Heart left ventricle (tissue), 16 donors: ENCODE results near the gene UBXN2A. TPM values are rescaled to one million over a fixed set of nuclear protein-coding genes. Genes with fewer than 3 reads are reported as not detected.

ENCODE experiments used
- ATAC-seq, 4 donors: fragments of 200-7000 bp; cut with Tn5 transposase; one replicate each; pipeline ENCODE4 v1.9.1; 2020 to 2022; ENCODE audit warnings: moderate library complexity in 4 of 4, mild to moderate bottlenecking in 3 of 4, moderate number of reproducible peaks in 1 of 4
- DNase-seq, 5 donors: peaks; one replicate each; pipeline ENCODE4 v3.0.0-alpha.2; 2020
- H3K27ac ChIP-seq, 12 donors: fragments of 200-600 bp; sonication (generic) in 4 of 12; one replicate each; pipeline versions ENCODE4 v1.5.0 to v1.8.0; 2016 to 2022; ENCODE audit warnings: mild to moderate bottlenecking in 2 of 12
- H3K27me3 ChIP-seq, 9 donors: fragments of 200-600 bp; sonication (generic) in 2 of 9; one replicate each; pipeline versions ENCODE4 v1.5.1 to v1.8.0; 2016 to 2022; ENCODE audit warnings: mild to moderate bottlenecking in 3 of 9
- H3K36me3 ChIP-seq, 9 donors: fragments of 200-600 bp; sonication (generic) in 2 of 9; one replicate each; pipeline versions ENCODE4 v1.5.0 to v1.8.0; 2018 to 2022; ENCODE audit warnings: mild to moderate bottlenecking in 2 of 9
- H3K4me1 ChIP-seq, 12 donors: fragments of 200-600 bp; sonication (generic) in 4 of 12; one replicate each; pipeline versions ENCODE4 v1.5.0 to v1.8.0; 2016 to 2022; ENCODE audit warnings: mild to moderate bottlenecking in 3 of 12
- H3K4me3 ChIP-seq, 12 donors: fragments of 200-600 bp; sonication (generic) in 4 of 12; one replicate each; pipeline versions ENCODE4 v1.5.0 to v1.8.0; 2017 to 2022; ENCODE audit warnings: mild to moderate bottlenecking in 9 of 12, moderate library complexity in 4 of 12
- H3K9me3 ChIP-seq, 12 donors: fragments of 200-600 bp; sonication (generic) in 4 of 12; one replicate each; pipeline versions ENCODE4 v1.5.0 to v1.8.0; 2016 to 2022; ENCODE audit warnings: mild to moderate bottlenecking in 1 of 12
- CTCF ChIP-seq, 12 donors: fragments of 200-600 bp; sonication (generic) in 4 of 12; IDR thresholded peaks; one replicate each; pipeline versions ENCODE4 v1.5.0 to v1.8.0; 2018 to 2022; ENCODE audit warnings: antibody characterized with exemption in 12 of 12, mild to moderate bottlenecking in 5 of 12
- POLR2A ChIP-seq, 2 donors: fragments of 450-650 bp; IDR thresholded peaks; one replicate each; pipeline ENCODE4 v1.6.1; 2017; ENCODE audit warnings: antibody characterized with exemption in 2 of 2, mild to moderate bottlenecking in 2 of 2, moderate library complexity in 2 of 2
- WGBS, 4 donors: extraction: QIAGEN DNeasy Blood & Tissue Kit in 2 of 4; methylation state at CpG; one replicate each; pipeline versions ENCODE4 v1.1.5 to v1.1.7; 2013 to 2018; 5-methylcytosine and 5-hydroxymethylcytosine counted together
- intact Hi-C, 10 donors: fragments of 100-400 bp; cut with DNase I; formaldehyde crosslinking; loops; one replicate each; pipeline versions ENCODE4 v1.11.1 to v1.14.2; 2022
- polyA plus RNA-seq, 2 donors: library from polyadenylated mRNA; stranded (reverse); fragments of 200-250 nt; gene quantifications; one replicate each; pipeline ENCODE4 v1.2.3, GENCODE V29; 2013
- total RNA-seq, 9 donors: library from RNA; depleted of rRNA in 2 of 9; stranded (reverse); fragments of >200 nt in 2 of 9; fragmentation: NEBNext Ultra II Directional in 3 of 9; extraction: Animal tissue kit (Norgen Biotek cat#: 25700) in 3 of 9; gene quantifications; one replicate each; pipeline versions ENCODE4 v1.1.0 to v1.2.4, GENCODE V29; 2016 to 2023
- donor health status: ischemic (EF 13 %, LVEDD 7.1; RV severe dilation, severe dysfunction).
- donor health status: healthy with polysubstance abuse.
- donor health status: DM: no; HTN: yes; CAD: no.
- donor health status: DM: no; HTN: no; CAD: no.
- donor health status: ischemic (EF 25% LVEDD 6.9; RV normal size, moderate dysfunction).
- donor health status: ischemic (EF 25% LVEDD 5.7; RV mildly dilated, moderate dysfunction).
- donor health status: healthy.
- donor health status: DM: yes; HTN: yes; CAD: no.
- donor health status: ischemic (EF 35%, LVEDD 5.7; RV mildly dilated, moderate dysfunction).
- donor health status: nonischemic (EF 11% LVEDD 7.7; RV severe dilation, severe dysfunction).
- donor health status: DM: yes; HTN: yes; CAD: no.
- donor health status: PGD.
- donor health status: ischemic (EF 29% LVEDD 5.4; RV normal size, mild dysfunction).
- donor health status: nonischemic (EF 23%, LVEDD 6.1; RV moderate dilation, normal function).

Gene UBXN2A
- total and polyA plus RNA-seq, 11 donors, result 9.6 to 24.0 (median 18.6) TPM

- Histone ChIP-seq H3K4me1 (no peaks in the 10 kb centered on the region), H3K27me3 (no peaks in the 10 kb centered on the region), H3K36me3 (peaks cover 0 to 25% (median 3%) of the 10 kb centered on the region in 9 donors), H3K4me3 (no peak overlapping the region), H3K27ac (no peak overlapping the region), H3K9me3 (no peaks in the 10 kb centered on the region)
- intact Hi-C loops, result no loop called here
- WGBS, 4 donors, result 82 to 86% (median 84%) methylated on average over 1 of the region's 1 CpG
- DNase-seq, result no peak
- no peak for ATAC-seq
- TF ChIP-seq POLR2A (IDR thresholded peaks at IDR 0.05) (no peak), CTCF (IDR thresholded peaks at IDR 0.05) (no peak)
Observed at GRCh38 chr2:23992931-23993330, 52.7 kb downstream of the UBXN2A start.

GRCh38 chr2:23993736-23994269 lies 53.5 kb downstream of the UBXN2A start:
- H3K27me3 ChIP-seq, result no peaks in the 10 kb centered on the region
- intact Hi-C loops, result no loop called here
- peaks cover 0 to 28% (median 6%) of the 10 kb centered on the region in 9 donors for H3K36me3 ChIP-seq
- WGBS, 4 donors, result 97 to 99% (median 98%) methylated on average over 8 of the region's 8 CpGs
- H3K27ac ChIP-seq, result no peak overlapping the region
- no peak for ATAC-seq
- TF ChIP-seq CTCF (IDR thresholded peaks at IDR 0.05) (no peak), POLR2A (IDR thresholded peaks at IDR 0.05) (no peak)
- H3K9me3 ChIP-seq, result no peaks in the 10 kb centered on the region
- no peak for DNase-seq
- no peak overlapping the region for H3K4me3 ChIP-seq
- H3K4me1 ChIP-seq, result no peaks in the 10 kb centered on the region

GRCh38 chr2:23994567-23994966 lies 54.3 kb downstream of the UBXN2A start:
- Histone ChIP-seq H3K4me3 (no peak overlapping the region), H3K36me3 (peaks cover 0 to 30% (median 10%) of the 10 kb centered on the region in 9 donors), H3K27me3 (no peaks in the 10 kb centered on the region), H3K4me1 (no peaks in the 10 kb centered on the region), H3K9me3 (no peaks in the 10 kb centered on the region), H3K27ac (no peak overlapping the region)
- 48 to 64% (median 58%) methylated on average over 1 of the region's 1 CpG for WGBS, 4 donors
- TF ChIP-seq CTCF (IDR thresholded peaks at IDR 0.05), result no peak
- no peak for TF ChIP-seq POLR2A (IDR thresholded peaks at IDR 0.05)
- no peak for ATAC-seq
- no peak for DNase-seq
- intact Hi-C loops, result no loop called here

- ATAC-seq, result no peak
- Histone ChIP-seq H3K9me3 (no peaks in the 10 kb centered on the region), H3K27ac (no peak overlapping the region), H3K4me1 (peaks cover 0 to 15% (median 8%) of the 10 kb centered on the region in 12 donors), H3K4me3 (no peak overlapping the region), H3K27me3 (peaks cover 8 to 26% (median 20%) of the 10 kb centered on the region in 9 donors), H3K36me3 (no peaks in the 10 kb centered on the region)
- intact Hi-C loops, result no loop called here
- TF ChIP-seq POLR2A (IDR thresholded peaks at IDR 0.05) (no peak), CTCF (IDR thresholded peaks at IDR 0.05) (no peak)
- no peak for DNase-seq
Observed at GRCh38 chr2:24007693-24008092, 67.4 kb downstream of the UBXN2A start.
